SK-N-SH (cell line): ENCODE data around the gene KTN1. TPM values are rescaled to one million over a fixed set of nuclear protein-coding genes. Genes with fewer than 3 reads are reported as not detected.

Source experiments
- CTCF ChIA-PET: fragments of 300-600, 350-600 bp; formaldehyde crosslinking; extraction: SDS; loops from one replicate; lab custom pipeline; 2021; lab: Yijun Ruan, JAX
- POLR2A ChIA-PET: fragments of 350-600 bp; sonication (Branson Sonifier 250); formaldehyde crosslinking; extraction: SDS; loops from one replicate; lab custom pipeline; 2020; ENCODE audit warnings: antibody characterized with exemption, inconsistent platforms; lab: Yijun Ruan, JAX
- DNase-seq: peaks from one replicate; pipeline ENCODE4 v3.0.0; 2012
- H2AFZ ChIP-seq: fragments of 200-600 bp; sonication (generic); 2 replicates; pipeline ENCODE4 v1.8.1; 2016; ENCODE audit warnings: antibody characterized with exemption, mild to moderate bottlenecking, low read depth
- H3F3A ChIP-seq: fragments of 200-600 bp; sonication (generic); replicated peaks from 2 replicates; pipeline ENCODE3; 2016; ENCODE audit warnings: antibody characterized with exemption, mild to moderate bottlenecking; ENCODE audit not compliant: insufficient read depth
- H3K27ac ChIP-seq, 2 experiments: fragments of 200-500 bp in 1 of 2; fragments of 200-600 bp in 1 of 2; sonication (Bioruptor generic) in 1 of 2; sonication (generic), shearing (Covaris generic) in 1 of 2; 2 replicates each; pipeline versions ENCODE4 v1.5.1 to v1.6.1; 2014 to 2016; ENCODE audit warnings: low read depth in 2 of 2, inconsistent platforms in 1 of 2, low read length in 1 of 2, mild to moderate bottlenecking in 1 of 2, mixed read lengths in 1 of 2
- H3K27me3 ChIP-seq: fragments of 200-600 bp; sonication (generic), shearing (Covaris generic); 2 replicates; pipeline ENCODE4 v1.6.1; 2016; ENCODE audit warnings: mixed run types; ENCODE audit not compliant: insufficient read depth
- H3K36me3 ChIP-seq, 2 experiments: fragments of 200-500 bp in 1 of 2; fragments of 200-600 bp in 1 of 2; sonication (Bioruptor generic) in 1 of 2; sonication (generic) in 1 of 2; replicated peaks in 1 of 2; 2 replicates each; pipeline versions ENCODE3 to v1.5.1; 2014 to 2016; ENCODE audit warnings: low read length in 1 of 2, mild to moderate bottlenecking in 1 of 2; ENCODE audit not compliant: insufficient read depth in 2 of 2, control insufficient read depth in 1 of 2
- H3K4me1 ChIP-seq, 2 experiments: fragments of 200-500 bp in 1 of 2; fragments of 200-600 bp in 1 of 2; sonication (Bioruptor generic) in 1 of 2; sonication (generic), shearing (Covaris generic) in 1 of 2; 2 replicates each; pipeline versions ENCODE4 v1.5.1 to v1.6.1; 2014 to 2016; ENCODE audit warnings: low read depth in 1 of 2, low read length in 1 of 2, mixed run types in 1 of 2; ENCODE audit not compliant: insufficient read depth in 2 of 2, control insufficient read depth in 1 of 2
- H3K4me2 ChIP-seq: fragments of 200-600 bp; sonication (generic), shearing (Covaris generic); 2 replicates; pipeline ENCODE4 v1.6.1; 2017; ENCODE audit warnings: mixed run types
- H3K4me3 ChIP-seq, 2 experiments: fragments of 200-500 bp in 1 of 2; fragments of 200-600 bp in 1 of 2; sonication (Bioruptor generic) in 1 of 2; sonication (generic), shearing (Covaris generic) in 1 of 2; 2 replicates each; pipeline versions ENCODE4 v1.5.1 to v1.8.1; 2014 to 2016; ENCODE audit warnings: low read depth in 2 of 2, inconsistent platforms in 1 of 2, low read length in 1 of 2, mild to moderate bottlenecking in 1 of 2, mixed read lengths in 1 of 2, moderate library complexity in 1 of 2
- H3K79me2 ChIP-seq: fragments of 200-600 bp; sonication (generic); 2 replicates; pipeline ENCODE4 v1.8.1; 2017; ENCODE audit warnings: mild to moderate bottlenecking; ENCODE audit not compliant: insufficient read depth
- H3K9ac ChIP-seq: fragments of 200-600 bp; sonication (generic); 2 replicates; pipeline ENCODE4 v1.6.1; 2017; ENCODE audit warnings: mixed run types
- H3K9me2 ChIP-seq: fragments of 200-600 bp; sonication (generic); 2 replicates; pipeline ENCODE4 v1.6.1; 2017; ENCODE audit warnings: mixed run types
- H3K9me3 ChIP-seq: fragments of 200-600 bp; sonication (generic); 2 replicates; pipeline ENCODE4 v1.6.1; 2017; ENCODE audit warnings: mixed run types, mild to moderate bottlenecking, moderate library complexity
- H4K20me1 ChIP-seq: fragments of 200-600 bp; sonication (generic); 2 replicates; pipeline ENCODE4 v1.6.1; 2017; ENCODE audit warnings: mild to moderate bottlenecking, mixed run types; ENCODE audit not compliant: insufficient read depth
- CHD2 ChIP-seq: fragments of 150-350 bp; IDR thresholded peaks from 2 replicates; pipeline ENCODE4 v1.6.1; 2018; ENCODE audit warnings: low read length; ENCODE audit not compliant: partially characterized antibody
- ELF1 ChIP-seq: IDR thresholded peaks from 2 replicates; pipeline ENCODE4 v1.4.0; 2012
- FOXJ3 ChIP-seq: sonication (generic); formaldehyde crosslinking; IDR thresholded peaks from 2 replicates; pipeline ENCODE4 v1.5.1; 2020; ENCODE audit warnings: mild to moderate bottlenecking, missing genetic modification reagents
- FOXM1 ChIP-seq: IDR thresholded peaks from 2 replicates; pipeline ENCODE4 v1.4.0; 2012; ENCODE audit warnings: low read depth, mild to moderate bottlenecking
- GATA2 ChIP-seq: sonication (generic); formaldehyde crosslinking; IDR thresholded peaks from 2 replicates; pipeline ENCODE4 v1.5.0; 2020; ENCODE audit warnings: mild to moderate bottlenecking, missing genetic modification reagents
- JUND ChIP-seq: IDR thresholded peaks from 2 replicates; pipeline ENCODE4 v1.4.0; 2012
- MEF2A ChIP-seq: IDR thresholded peaks from 2 replicates; pipeline ENCODE4 v1.4.0; 2012; ENCODE audit warnings: low read depth, borderline replicate concordance
- NRF1 ChIP-seq: IDR thresholded peaks from 2 replicates; pipeline ENCODE4 v1.6.1; 2012; ENCODE audit warnings: low read depth, mild to moderate bottlenecking, low read length
- RFX5 ChIP-seq: IDR thresholded peaks from 2 replicates; pipeline ENCODE4 v1.6.1; 2012; ENCODE audit warnings: mild to moderate bottlenecking, improper control_type of control experiment, low read length
- RXRA ChIP-seq: IDR thresholded peaks from 2 replicates; pipeline ENCODE4 v1.4.0; 2012; ENCODE audit warnings: low read depth, mild to moderate bottlenecking, borderline replicate concordance
- SIN3A ChIP-seq: IDR thresholded peaks from 2 replicates; pipeline ENCODE4 v1.6.1; 2012; ENCODE audit warnings: low read depth, mild to moderate bottlenecking, low read length, moderate library complexity, borderline replicate concordance
- TEAD4 ChIP-seq: IDR thresholded peaks from 2 replicates; pipeline ENCODE4 v1.4.0; 2012; ENCODE audit warnings: mild to moderate bottlenecking, borderline replicate concordance; ENCODE audit not compliant: insufficient read depth
- YY1 ChIP-seq: IDR thresholded peaks from 2 replicates; pipeline ENCODE4 v1.4.0; 2012; ENCODE audit warnings: low read depth, mild to moderate bottlenecking
- polyA plus RNA-seq, 3 experiments: library from polyadenylated mRNA; depleted of rRNA; stranded (reverse); fragments of >200 nt; gene quantifications; 2 replicates each; pipeline ENCODE4 v1.2.3, GENCODE V29; 2012
- TF ChIP-seq, protein P1 (sequence below): fragments of 200-600 bp; sonication (generic); IDR thresholded peaks from 2 replicates; pipeline ENCODE4 v1.6.1; 2017; ENCODE audit warnings: antibody characterized with exemption, mild to moderate bottlenecking, moderate library complexity
- TF ChIP-seq, protein P2 (sequence below): fragments of 150-350 bp; IDR thresholded peaks from 2 replicates; pipeline ENCODE4 v1.6.1; 2017; ENCODE audit warnings: antibody characterized with exemption, low read length, low read depth, borderline replicate concordance
- TF ChIP-seq, protein P3 (sequence below): IDR thresholded peaks from 2 replicates; pipeline ENCODE4 v1.4.0; 2012; ENCODE audit warnings: low read depth
- TF ChIP-seq, protein P4 (sequence below): fragments of 150-350 bp; IDR thresholded peaks from 2 replicates; pipeline ENCODE4 v1.6.1; 2016; ENCODE audit warnings: mild to moderate bottlenecking, low read depth, low read length

The KTN1 gene
- polyA plus RNA-seq, 1 of the 3 experiments (the other 2 are of a cell fraction): 39.5 TPM

DNA sequence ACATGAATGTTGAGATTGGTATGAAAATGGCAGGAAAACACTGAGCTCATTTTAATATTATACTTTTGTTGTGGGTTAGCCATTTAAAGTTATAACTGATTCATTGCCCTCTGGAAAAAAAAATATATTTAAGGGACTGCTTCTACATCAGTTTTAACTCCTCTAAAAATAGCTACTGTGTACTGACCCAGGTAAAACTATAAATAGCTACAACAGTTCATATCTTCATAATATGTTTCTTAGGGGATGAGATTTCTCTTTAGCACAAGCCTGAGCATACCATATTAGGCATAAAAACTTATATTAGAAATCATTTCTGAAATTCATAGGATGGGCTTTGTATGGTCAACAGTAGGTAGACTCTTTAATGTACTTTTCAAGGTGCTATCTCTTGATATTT, 81.0 kb downstream of the KTN1 start:
- peaks cover 74 to 93% of the 10 kb centered on the region in 2 experiments for H3K36me3 ChIP-seq
- TF ChIP-seq CHD2 (no peak), ELF1 (no peak), TEAD4 (no peak), GATA2 (CRISPR knock-in tag) (no peak), SIN3A (no peak), JUND (no peak), NRF1 (no peak), RFX5 (no peak), YY1 (no peak), FOXJ3 (CRISPR knock-in tag) (no peak), RXRA (no peak), MEF2A (no peak), FOXM1 (no peak)
- TF ChIP-seq, protein P1, sequence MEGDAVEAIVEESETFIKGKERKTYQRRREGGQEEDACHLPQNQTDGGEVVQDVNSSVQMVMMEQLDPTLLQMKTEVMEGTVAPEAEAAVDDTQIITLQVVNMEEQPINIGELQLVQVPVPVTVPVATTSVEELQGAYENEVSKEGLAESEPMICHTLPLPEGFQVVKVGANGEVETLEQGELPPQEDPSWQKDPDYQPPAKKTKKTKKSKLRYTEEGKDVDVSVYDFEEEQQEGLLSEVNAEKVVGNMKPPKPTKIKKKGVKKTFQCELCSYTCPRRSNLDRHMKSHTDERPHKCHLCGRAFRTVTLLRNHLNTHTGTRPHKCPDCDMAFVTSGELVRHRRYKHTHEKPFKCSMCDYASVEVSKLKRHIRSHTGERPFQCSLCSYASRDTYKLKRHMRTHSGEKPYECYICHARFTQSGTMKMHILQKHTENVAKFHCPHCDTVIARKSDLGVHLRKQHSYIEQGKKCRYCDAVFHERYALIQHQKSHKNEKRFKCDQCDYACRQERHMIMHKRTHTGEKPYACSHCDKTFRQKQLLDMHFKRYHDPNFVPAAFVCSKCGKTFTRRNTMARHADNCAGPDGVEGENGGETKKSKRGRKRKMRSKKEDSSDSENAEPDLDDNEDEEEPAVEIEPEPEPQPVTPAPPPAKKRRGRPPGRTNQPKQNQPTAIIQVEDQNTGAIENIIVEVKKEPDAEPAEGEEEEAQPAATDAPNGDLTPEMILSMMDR: no peak
- TF ChIP-seq, protein P2, sequence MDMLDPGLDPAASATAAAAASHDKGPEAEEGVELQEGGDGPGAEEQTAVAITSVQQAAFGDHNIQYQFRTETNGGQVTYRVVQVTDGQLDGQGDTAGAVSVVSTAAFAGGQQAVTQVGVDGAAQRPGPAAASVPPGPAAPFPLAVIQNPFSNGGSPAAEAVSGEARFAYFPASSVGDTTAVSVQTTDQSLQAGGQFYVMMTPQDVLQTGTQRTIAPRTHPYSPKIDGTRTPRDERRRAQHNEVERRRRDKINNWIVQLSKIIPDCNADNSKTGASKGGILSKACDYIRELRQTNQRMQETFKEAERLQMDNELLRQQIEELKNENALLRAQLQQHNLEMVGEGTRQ: no peak
- TF ChIP-seq, protein P3, sequence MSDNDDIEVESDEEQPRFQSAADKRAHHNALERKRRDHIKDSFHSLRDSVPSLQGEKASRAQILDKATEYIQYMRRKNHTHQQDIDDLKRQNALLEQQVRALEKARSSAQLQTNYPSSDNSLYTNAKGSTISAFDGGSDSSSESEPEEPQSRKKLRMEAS: no peak
- TF ChIP-seq, protein P4, sequence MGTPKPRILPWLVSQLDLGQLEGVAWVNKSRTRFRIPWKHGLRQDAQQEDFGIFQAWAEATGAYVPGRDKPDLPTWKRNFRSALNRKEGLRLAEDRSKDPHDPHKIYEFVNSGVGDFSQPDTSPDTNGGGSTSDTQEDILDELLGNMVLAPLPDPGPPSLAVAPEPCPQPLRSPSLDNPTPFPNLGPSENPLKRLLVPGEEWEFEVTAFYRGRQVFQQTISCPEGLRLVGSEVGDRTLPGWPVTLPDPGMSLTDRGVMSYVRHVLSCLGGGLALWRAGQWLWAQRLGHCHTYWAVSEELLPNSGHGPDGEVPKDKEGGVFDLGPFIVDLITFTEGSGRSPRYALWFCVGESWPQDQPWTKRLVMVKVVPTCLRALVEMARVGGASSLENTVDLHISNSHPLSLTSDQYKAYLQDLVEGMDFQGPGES: no peak
- TF ChIP-seq, all 33 proteins: peak for 0
- CTCF ChIA-PET: interaction anchor here (1.6 to 2.2 kb wide), 2 partner anchors 215 to 223 kb away, joined by 4 to 5 read pairs; no protein-coding TSS in a partner anchor
- DNase-seq: no peak
- Histone ChIP-seq H3K9me3 (peaks cover 5% of the 10 kb centered on the region; the same call in 1 of the 2 replicates), H3K4me1 (peaks cover 0 to 4% of the 10 kb centered on the region in 2 experiments; a peak in 1 of 4 replicates), H3K9ac (no peak overlapping the region), H4K20me1 (no peaks in the 10 kb centered on the region), H3K9me2 (no peaks in the 10 kb centered on the region), H2AFZ (no peak overlapping the region), H3K4me3 (no peak overlapping the region), H3K79me2 (peaks cover 7% of the 10 kb centered on the region; the same call in 1 of the 2 replicates), H3F3A (peaks cover 6% of the 10 kb centered on the region), H3K27ac (no peak overlapping the region), H3K4me2 (no peak overlapping the region), H3K27me3 (no peaks in the 10 kb centered on the region)
- POLR2A ChIA-PET: no interaction called here
